Measurements from ENCODE around the gene C10orf67.
"Not testable (repeated sequence)": the region's sequence is repeated elsewhere in the genome, so short reads cannot be mapped to it uniquely, and the experiment has no call there.

Gene C10orf67

DNA sequence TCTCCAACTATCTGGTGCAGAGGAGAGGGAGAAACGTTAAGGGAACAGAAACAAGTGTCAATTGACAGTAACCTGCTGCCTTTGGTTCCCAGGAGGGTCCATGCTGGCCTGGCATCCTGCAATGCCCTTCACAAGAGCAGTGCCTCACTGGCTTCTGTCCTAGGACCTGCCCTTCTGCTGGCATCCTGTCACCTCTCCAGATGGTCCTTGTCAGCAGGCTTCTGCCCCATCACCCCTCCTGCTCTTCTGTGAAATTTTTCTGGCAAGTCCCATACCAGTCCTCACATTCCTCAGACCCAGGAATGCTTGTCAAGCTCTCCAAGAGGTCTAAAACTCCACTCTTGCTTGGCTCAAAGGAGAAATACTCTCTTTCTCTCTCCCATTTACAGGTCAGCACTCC, 34.2 kb downstream of the C10orf67 start:
- no peak for TF ChIP-seq POLR2AphosphoS5 (IDR thresholded peaks at IDR 0.05; ENCODE audit: low read depth)
- TF ChIP-seq, protein P1, sequence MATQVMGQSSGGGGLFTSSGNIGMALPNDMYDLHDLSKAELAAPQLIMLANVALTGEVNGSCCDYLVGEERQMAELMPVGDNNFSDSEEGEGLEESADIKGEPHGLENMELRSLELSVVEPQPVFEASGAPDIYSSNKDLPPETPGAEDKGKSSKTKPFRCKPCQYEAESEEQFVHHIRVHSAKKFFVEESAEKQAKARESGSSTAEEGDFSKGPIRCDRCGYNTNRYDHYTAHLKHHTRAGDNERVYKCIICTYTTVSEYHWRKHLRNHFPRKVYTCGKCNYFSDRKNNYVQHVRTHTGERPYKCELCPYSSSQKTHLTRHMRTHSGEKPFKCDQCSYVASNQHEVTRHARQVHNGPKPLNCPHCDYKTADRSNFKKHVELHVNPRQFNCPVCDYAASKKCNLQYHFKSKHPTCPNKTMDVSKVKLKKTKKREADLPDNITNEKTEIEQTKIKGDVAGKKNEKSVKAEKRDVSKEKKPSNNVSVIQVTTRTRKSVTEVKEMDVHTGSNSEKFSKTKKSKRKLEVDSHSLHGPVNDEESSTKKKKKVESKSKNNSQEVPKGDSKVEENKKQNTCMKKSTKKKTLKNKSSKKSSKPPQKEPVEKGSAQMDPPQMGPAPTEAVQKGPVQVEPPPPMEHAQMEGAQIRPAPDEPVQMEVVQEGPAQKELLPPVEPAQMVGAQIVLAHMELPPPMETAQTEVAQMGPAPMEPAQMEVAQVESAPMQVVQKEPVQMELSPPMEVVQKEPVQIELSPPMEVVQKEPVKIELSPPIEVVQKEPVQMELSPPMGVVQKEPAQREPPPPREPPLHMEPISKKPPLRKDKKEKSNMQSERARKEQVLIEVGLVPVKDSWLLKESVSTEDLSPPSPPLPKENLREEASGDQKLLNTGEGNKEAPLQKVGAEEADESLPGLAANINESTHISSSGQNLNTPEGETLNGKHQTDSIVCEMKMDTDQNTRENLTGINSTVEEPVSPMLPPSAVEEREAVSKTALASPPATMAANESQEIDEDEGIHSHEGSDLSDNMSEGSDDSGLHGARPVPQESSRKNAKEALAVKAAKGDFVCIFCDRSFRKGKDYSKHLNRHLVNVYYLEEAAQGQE (IDR thresholded peaks at IDR 0.05; ENCODE audit: insufficient replicate concordance, low read depth): no peak
- no peak for DNase-seq (ENCODE audit: low read depth in 1 of 2, low spot score in 1 of 2)
- Histone ChIP-seq H3K27me3 (ENCODE audit: insufficient read depth, poor library complexity, severe bottlenecking) (no peaks in the 10 kb centered on the region), H3K27ac (replicated peaks) (no peak overlapping the region), H3K4me3 (replicated peaks; ENCODE audit: insufficient read depth, low read length) (no peak overlapping the region)

DNA sequence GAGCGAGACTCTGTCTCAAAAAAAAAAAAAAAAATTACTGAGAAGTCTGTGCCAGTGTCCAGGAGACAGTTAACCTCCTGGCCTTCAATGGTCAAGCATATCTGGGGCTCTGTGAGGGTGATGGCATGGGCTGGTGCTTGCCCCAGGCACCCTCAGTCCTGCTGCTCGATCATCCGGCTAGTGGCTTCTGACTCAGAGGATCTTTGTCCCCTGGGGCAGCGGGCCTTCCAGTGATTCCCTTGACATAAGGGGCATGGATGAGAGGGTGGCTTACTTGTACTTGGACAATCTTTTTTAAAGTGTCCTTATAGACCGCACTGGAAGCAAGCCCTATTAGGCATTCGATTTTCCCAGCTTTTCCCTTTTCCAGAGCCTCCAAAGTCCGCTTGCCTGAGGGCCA, 44.6 kb downstream of the C10orf67 start:
- DNase-seq (ENCODE audit: low read depth in 1 of 2, low spot score in 1 of 2); H3K27me3 ChIP-seq (ENCODE audit: insufficient read depth, poor library complexity, severe bottlenecking); H3K27ac ChIP-seq (replicated peaks); H3K4me3 ChIP-seq (replicated peaks; ENCODE audit: insufficient read depth, low read length): not testable (repeated sequence)

DNA sequence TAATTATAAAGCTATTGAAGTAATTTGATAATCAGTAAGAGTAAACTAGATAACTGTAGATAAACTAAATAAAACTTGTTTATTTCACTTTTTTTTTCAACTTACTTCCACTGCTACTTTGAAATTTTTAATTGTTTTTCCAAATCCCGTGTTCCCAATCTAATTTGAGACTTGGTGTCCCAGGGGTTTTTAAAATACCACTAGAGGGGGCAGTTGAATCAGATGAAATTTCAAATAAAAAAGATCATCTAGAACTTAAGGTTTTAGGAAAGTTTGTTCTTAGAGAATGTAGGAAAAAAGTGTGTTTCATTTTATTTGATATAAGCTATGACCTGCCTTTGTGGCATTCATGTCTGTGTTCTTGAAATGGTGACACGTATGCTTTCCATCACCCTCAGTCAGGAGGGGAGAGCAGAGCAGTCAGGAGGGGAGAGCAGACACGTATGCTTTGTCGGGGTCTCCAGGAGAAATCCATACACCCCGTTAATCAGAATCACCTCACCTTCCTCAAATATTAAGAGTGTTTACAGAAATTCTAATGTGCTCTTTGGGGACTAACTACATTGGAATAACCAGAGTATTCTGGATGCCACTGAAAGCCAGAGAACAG, 49.9 kb downstream of the C10orf67 start:
- no peak overlapping the region for H3K4me3 ChIP-seq (replicated peaks; ENCODE audit: insufficient read depth, low read length)
- no peaks in the 10 kb centered on the region for H3K27me3 ChIP-seq (ENCODE audit: insufficient read depth, poor library complexity, severe bottlenecking)
- DNase-seq (ENCODE audit: low read depth in 1 of 2, low spot score in 1 of 2): no peak
- no peak overlapping the region for H3K27ac ChIP-seq (replicated peaks)
- no peak for TF ChIP-seq GABPA (IDR thresholded peaks at IDR 0.05; ENCODE audit: low read depth)
- TF ChIP-seq, protein P1 (IDR thresholded peaks at IDR 0.05; ENCODE audit: insufficient replicate concordance, low read depth): no peak
- no peak for TF ChIP-seq SPI1 (IDR thresholded peaks at IDR 0.05; ENCODE audit: borderline replicate concordance, low read depth)
- no peak for TF ChIP-seq POLR2AphosphoS5 (IDR thresholded peaks at IDR 0.05; ENCODE audit: low read depth)
- TF ChIP-seq, protein P2, sequence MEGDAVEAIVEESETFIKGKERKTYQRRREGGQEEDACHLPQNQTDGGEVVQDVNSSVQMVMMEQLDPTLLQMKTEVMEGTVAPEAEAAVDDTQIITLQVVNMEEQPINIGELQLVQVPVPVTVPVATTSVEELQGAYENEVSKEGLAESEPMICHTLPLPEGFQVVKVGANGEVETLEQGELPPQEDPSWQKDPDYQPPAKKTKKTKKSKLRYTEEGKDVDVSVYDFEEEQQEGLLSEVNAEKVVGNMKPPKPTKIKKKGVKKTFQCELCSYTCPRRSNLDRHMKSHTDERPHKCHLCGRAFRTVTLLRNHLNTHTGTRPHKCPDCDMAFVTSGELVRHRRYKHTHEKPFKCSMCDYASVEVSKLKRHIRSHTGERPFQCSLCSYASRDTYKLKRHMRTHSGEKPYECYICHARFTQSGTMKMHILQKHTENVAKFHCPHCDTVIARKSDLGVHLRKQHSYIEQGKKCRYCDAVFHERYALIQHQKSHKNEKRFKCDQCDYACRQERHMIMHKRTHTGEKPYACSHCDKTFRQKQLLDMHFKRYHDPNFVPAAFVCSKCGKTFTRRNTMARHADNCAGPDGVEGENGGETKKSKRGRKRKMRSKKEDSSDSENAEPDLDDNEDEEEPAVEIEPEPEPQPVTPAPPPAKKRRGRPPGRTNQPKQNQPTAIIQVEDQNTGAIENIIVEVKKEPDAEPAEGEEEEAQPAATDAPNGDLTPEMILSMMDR (IDR thresholded peaks at IDR 0.05; ENCODE audit: insufficient read depth, low read length): no peak

DNA sequence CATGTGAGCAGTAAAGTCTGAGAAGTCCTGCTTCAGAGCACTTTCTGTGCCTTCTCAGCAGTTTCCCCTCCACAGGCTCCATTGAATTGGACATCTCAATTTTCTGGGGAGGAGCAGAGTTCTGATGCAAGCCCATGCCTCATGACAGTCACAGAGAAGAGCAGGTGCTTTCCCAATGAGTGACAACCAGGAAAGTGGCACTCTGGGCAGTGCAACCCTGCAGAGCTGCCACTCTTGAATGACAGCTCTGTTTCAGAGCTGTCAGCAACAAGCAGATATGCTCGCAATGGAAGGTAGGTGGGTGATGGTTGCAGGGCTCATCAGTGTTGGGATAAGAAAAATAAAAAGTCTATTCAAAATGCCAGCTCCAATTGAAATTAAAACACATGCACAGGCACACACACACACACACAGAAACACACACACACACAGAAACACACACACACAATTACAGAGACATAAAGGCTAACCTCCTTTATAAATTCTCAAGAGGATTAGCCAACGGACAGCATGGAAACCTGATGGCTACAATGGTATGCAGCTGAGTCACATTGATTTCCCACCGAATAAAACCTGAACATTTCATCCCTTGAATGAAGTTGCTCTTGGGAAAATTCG, 50.5 kb downstream of the C10orf67 start:
- Histone ChIP-seq H3K4me3 (replicated peaks; ENCODE audit: insufficient read depth, low read length) (no peak overlapping the region), H3K27me3 (ENCODE audit: insufficient read depth, poor library complexity, severe bottlenecking) (no peaks in the 10 kb centered on the region), H3K27ac (replicated peaks) (no peak overlapping the region)
- no peak for DNase-seq (ENCODE audit: low read depth in 1 of 2, low spot score in 1 of 2)
- TF ChIP-seq, protein P2 (IDR thresholded peaks at IDR 0.05; ENCODE audit: insufficient read depth, low read length): no peak
- TF ChIP-seq POLR2AphosphoS5 (IDR thresholded peaks at IDR 0.05; ENCODE audit: low read depth): no peak
- TF ChIP-seq SPI1 (IDR thresholded peaks at IDR 0.05; ENCODE audit: borderline replicate concordance, low read depth): no peak
- TF ChIP-seq GABPA (IDR thresholded peaks at IDR 0.05; ENCODE audit: low read depth): no peak
- TF ChIP-seq, protein P1 (IDR thresholded peaks at IDR 0.05; ENCODE audit: insufficient replicate concordance, low read depth): no peak

All from HL-60 (cell line).